Astrocyte (in vitro differentiated cells and primary cell): Measurements from ENCODE around the gene ENDOV. TPM values are rescaled to one million over a fixed set of nuclear protein-coding genes. Genes with fewer than 3 reads are reported as not detected.

ENCODE experiments used
- DNase-seq: peaks from one replicate; pipeline ENCODE4 v3.0.0-alpha.2; 2010; ENCODE audit warnings: low read depth
- FAIRE-seq: peaks from 2 replicates; lab custom pipeline; 2011; peaks lifted over from hg19 to GRCh38; lab: Jason Lieb, UNC
- H2AFZ ChIP-seq: 2 replicates; pipeline ENCODE4 v1.6.0; 2012; ENCODE audit warnings: low read depth, low read length, inconsistent platforms
- H3K27ac ChIP-seq: 2 replicates; pipeline ENCODE4 v1.5.1; 2011; ENCODE audit warnings: low read depth, low read length, inconsistent platforms
- H3K27me3 ChIP-seq: 2 replicates; pipeline ENCODE4 v1.6.0; 2011; ENCODE audit warnings: low read length, inconsistent platforms; ENCODE audit not compliant: insufficient read depth
- H3K36me3 ChIP-seq: 2 replicates; pipeline ENCODE4 v1.5.1; 2011; ENCODE audit warnings: low read length, inconsistent platforms; ENCODE audit not compliant: insufficient read depth
- H3K4me1 ChIP-seq: 2 replicates; pipeline ENCODE4 v1.5.1; 2011; ENCODE audit warnings: low read length, inconsistent platforms; ENCODE audit not compliant: insufficient read depth
- H3K4me2 ChIP-seq: 2 replicates; pipeline ENCODE4 v1.6.0; 2012; ENCODE audit warnings: low read length, inconsistent platforms
- H3K4me3 ChIP-seq: 2 replicates; pipeline ENCODE4 v1.5.1; 2011; ENCODE audit warnings: low read depth, mild to moderate bottlenecking, low read length, inconsistent platforms; ENCODE audit not compliant: insufficient read depth
- H3K79me2 ChIP-seq: 2 replicates; pipeline ENCODE4 v1.6.0; 2012; ENCODE audit warnings: mild to moderate bottlenecking, low read length, inconsistent platforms; ENCODE audit not compliant: insufficient read depth
- H3K9ac ChIP-seq: 2 replicates; pipeline ENCODE4 v1.6.0; 2012; ENCODE audit warnings: mild to moderate bottlenecking, low read length, inconsistent platforms
- H3K9me3 ChIP-seq: 2 replicates; pipeline ENCODE4 v1.5.1; 2012; ENCODE audit warnings: low read depth, mild to moderate bottlenecking, low read length, inconsistent platforms; ENCODE audit not compliant: insufficient read depth
- H4K20me1 ChIP-seq: 2 replicates; pipeline ENCODE4 v1.6.0; 2012; ENCODE audit warnings: low read length, inconsistent platforms; ENCODE audit not compliant: insufficient read depth
- H3K27ac Mint-ChIP-seq: one replicate; pipeline ENCODE4 v1.8.0; 2021; ENCODE audit warnings: mild to moderate bottlenecking, mixed read lengths; ENCODE audit not compliant: unreplicated experiment
- H3K27me3 Mint-ChIP-seq: one replicate; pipeline ENCODE4 v1.8.0; 2021; ENCODE audit warnings: low read depth, mixed read lengths; ENCODE audit not compliant: unreplicated experiment
- H3K36me3 Mint-ChIP-seq: one replicate; pipeline ENCODE4 v1.8.0; 2021; ENCODE audit warnings: low read depth, mixed read lengths; ENCODE audit not compliant: unreplicated experiment
- H3K4me1 Mint-ChIP-seq: one replicate; pipeline ENCODE4 v1.8.0; 2021; ENCODE audit warnings: low read depth, mixed read lengths; ENCODE audit not compliant: unreplicated experiment
- H3K4me3 Mint-ChIP-seq: one replicate; pipeline ENCODE4 v1.8.0; 2021; ENCODE audit warnings: mild to moderate bottlenecking, moderate library complexity, mixed read lengths; ENCODE audit not compliant: unreplicated experiment
- H3K9me3 Mint-ChIP-seq: one replicate; pipeline ENCODE4 v1.8.0; 2021; ENCODE audit warnings: mild to moderate bottlenecking, mixed read lengths; ENCODE audit not compliant: unreplicated experiment
- CTCF ChIP-seq: IDR thresholded peaks from 2 replicates; pipeline ENCODE4 v1.5.1; 2011; ENCODE audit warnings: low read depth, mild to moderate bottlenecking, inconsistent platforms, low read length, moderate library complexity; ENCODE audit not compliant: insufficient read depth
- EZH2 ChIP-seq: IDR thresholded peaks from 2 replicates; pipeline ENCODE4 v1.6.1; 2012; ENCODE audit warnings: mild to moderate bottlenecking, low read length, inconsistent platforms; ENCODE audit not compliant: insufficient read depth
- total RNA-seq: library from RNA; stranded (reverse); gene quantifications from 2 replicates; pipeline ENCODE4 v1.2.1, GENCODE V29; 2021

The ENDOV gene
- total RNA-seq, 1 donor from 2014 or later = 20.7 TPM

- H4K20me1 ChIP-seq = peaks cover 10% of the 10 kb centered on the region
- no peaks in the 10 kb centered on the region for H3K36me3 Mint-ChIP-seq
- DNase-seq (no peak), FAIRE-seq (no peak)
- H3K27me3 ChIP-seq = peaks cover 59% of the 10 kb centered on the region
- no peaks in the 10 kb centered on the region for H3K4me1 Mint-ChIP-seq
- no peak overlapping the region for H2AFZ ChIP-seq
- peaks cover 9% of the 10 kb centered on the region for H3K4me1 ChIP-seq
- TF ChIP-seq EZH2 (no peak), CTCF (no peak)
- no peak overlapping the region for H3K4me3 ChIP-seq
- no peak overlapping the region for H3K4me2 ChIP-seq
- H3K9me3 ChIP-seq = no peaks in the 10 kb centered on the region
- H3K79me2 ChIP-seq = no peaks in the 10 kb centered on the region
- peaks cover 66% of the 10 kb centered on the region for H3K27me3 Mint-ChIP-seq
- H3K27ac ChIP-seq = no peak overlapping the region
- no peak overlapping the region for H3K9ac ChIP-seq
- H3K4me3 Mint-ChIP-seq = no peak overlapping the region
- no peaks in the 10 kb centered on the region for H3K36me3 ChIP-seq
- H3K27ac Mint-ChIP-seq = no peak overlapping the region
- peaks cover 2% of the 10 kb centered on the region for H3K9me3 Mint-ChIP-seq
Measured at GRCh38 chr17:80472996-80473395, 58.0 kb downstream of the ENDOV start.

DNA sequence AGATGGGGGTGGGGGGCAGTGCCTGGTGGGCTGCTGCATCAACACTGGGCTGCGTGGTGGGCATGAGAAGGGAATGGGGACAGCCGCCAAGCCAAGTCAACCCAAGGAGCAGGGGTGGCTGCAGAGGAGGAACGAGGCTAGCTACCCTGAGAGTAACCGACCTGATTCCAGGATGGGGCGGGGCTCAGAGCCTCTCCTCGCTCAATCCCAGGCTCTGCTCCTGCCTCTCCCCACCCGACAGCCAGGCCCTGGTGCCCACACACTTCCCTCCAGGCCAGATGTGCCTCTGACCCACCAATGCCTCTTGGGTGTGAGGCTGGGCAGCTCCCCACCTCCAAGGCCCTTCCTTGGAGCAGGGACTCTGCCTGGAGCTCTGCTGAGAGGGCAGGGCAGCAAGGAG, 58.7 kb downstream of the ENDOV start:
- H4K20me1 ChIP-seq = peaks cover 10% of the 10 kb centered on the region
- no peak overlapping the region for H3K27ac ChIP-seq
- Mint-ChIP-seq H3K4me1 (no peaks in the 10 kb centered on the region), H3K27ac (no peak overlapping the region), H3K36me3 (no peaks in the 10 kb centered on the region), H3K27me3 (peaks cover 63% of the 10 kb centered on the region), H3K9me3 (peaks cover 2% of the 10 kb centered on the region), H3K4me3 (no peak overlapping the region)
- no peak overlapping the region for H3K4me2 ChIP-seq
- H3K9me3 ChIP-seq = no peaks in the 10 kb centered on the region
- no peaks in the 10 kb centered on the region for H3K79me2 ChIP-seq
- H3K27me3 ChIP-seq = peaks cover 56% of the 10 kb centered on the region
- no peak overlapping the region for H3K9ac ChIP-seq
- FAIRE-seq (no peak), DNase-seq (no peak)
- no peak overlapping the region for H2AFZ ChIP-seq
- no peaks in the 10 kb centered on the region for H3K36me3 ChIP-seq
- no peak overlapping the region for H3K4me3 ChIP-seq
- TF ChIP-seq EZH2 (no peak), CTCF (no peak)
- H3K4me1 ChIP-seq = peaks cover 16% of the 10 kb centered on the region

GRCh38 chr17:80474231-80474960, 59.4 kb downstream of the ENDOV start:
- Histone ChIP-seq H3K27ac (no peak overlapping the region), H3K4me1 (peaks cover 17% of the 10 kb centered on the region), H3K27me3 (peaks cover 57% of the 10 kb centered on the region), H2AFZ (no peak overlapping the region), H3K4me3 (no peak overlapping the region), H3K36me3 (no peaks in the 10 kb centered on the region), H3K9ac (no peak overlapping the region), H3K9me3 (no peaks in the 10 kb centered on the region), H3K4me2 (peak overlapping the region; percentile 80), H3K79me2 (no peaks in the 10 kb centered on the region), H4K20me1 (peaks cover 10% of the 10 kb centered on the region)
- no peak for TF ChIP-seq CTCF
- no peak for TF ChIP-seq EZH2
- Mint-ChIP-seq H3K4me3 (peak overlapping the region; percentile 50), H3K36me3 (no peaks in the 10 kb centered on the region), H3K27ac (no peak overlapping the region), H3K9me3 (peaks cover 5% of the 10 kb centered on the region), H3K27me3 (peaks cover 63% of the 10 kb centered on the region), H3K4me1 (peaks cover 2% of the 10 kb centered on the region)
- DNase-seq (no peak), FAIRE-seq (no peak)
